ACC112 (cell line): Measurements from ENCODE around the gene IRS2.

ENCODE experiments used
- H2AFZ ChIP-seq: fragments of 200-600 bp; sonication (generic); one replicate; pipeline ENCODE4 v1.6.0; 2017; ENCODE audit warnings: antibody characterized with exemption, low read length; ENCODE audit not compliant: unreplicated experiment
- H3K27ac ChIP-seq: fragments of 200-600 bp; sonication (generic); 2 replicates; pipeline ENCODE4 v1.5.1; 2014; ENCODE audit warnings: low read depth, mild to moderate bottlenecking, antibody characterized with exemption, low read length, moderate library complexity
- H3K27me3 ChIP-seq: fragments of 200-600 bp; sonication (generic); 2 replicates; pipeline ENCODE4 v1.6.1; 2014; ENCODE audit warnings: mild to moderate bottlenecking, antibody characterized with exemption, low read length, moderate library complexity, mixed read lengths; ENCODE audit not compliant: insufficient read depth
- H3K36me3 ChIP-seq: fragments of 200-600 bp; sonication (generic); 2 replicates; pipeline ENCODE4 v1.6.1; 2016; ENCODE audit warnings: mild to moderate bottlenecking, antibody characterized with exemption, low read length, moderate library complexity, mixed read lengths; ENCODE audit not compliant: insufficient read depth
- H3K4me1 ChIP-seq: fragments of 200-600 bp; sonication (generic); one replicate; pipeline ENCODE4 v1.6.1; 2016; ENCODE audit warnings: low read length, mixed read lengths; ENCODE audit not compliant: insufficient read depth, unreplicated experiment, control insufficient read depth
- H3K4me3 ChIP-seq: fragments of 200-600 bp; sonication (generic); 2 replicates; pipeline ENCODE4 v1.5.1; 2014; ENCODE audit warnings: mild to moderate bottlenecking, low read depth, low read length
- H3K79me2 ChIP-seq: fragments of 200-600 bp; sonication (generic); one replicate; pipeline ENCODE4 v1.6.0; 2016; ENCODE audit warnings: low read length; ENCODE audit not compliant: control insufficient read depth, unreplicated experiment, insufficient read depth

IRS2 gene

GRCh38 chr13:109755551-109755950 is 30.8 kb downstream of the IRS2 start:
- Histone ChIP-seq H3K27me3 (no peaks in the 10 kb centered on the region), H3K36me3 (peaks cover 25% of the 10 kb centered on the region), H3K4me1 (no peaks in the 10 kb centered on the region), H2AFZ (no peak overlapping the region), H3K4me3 (no peak overlapping the region), H3K27ac (no peak overlapping the region), H3K79me2 (peaks cover 19% of the 10 kb centered on the region)

GRCh38 chr13:109751477-109751876 is 34.9 kb downstream of the IRS2 start:
- Histone ChIP-seq H3K27ac (no peak overlapping the region), H3K4me1 (no peaks in the 10 kb centered on the region), H3K36me3 (peaks cover 22% of the 10 kb centered on the region), H3K79me2 (no peaks in the 10 kb centered on the region), H2AFZ (no peak overlapping the region), H3K4me3 (no peak overlapping the region), H3K27me3 (no peaks in the 10 kb centered on the region)

GRCh38 chr13:109750221-109750775 is 36.1 kb downstream of the IRS2 start:
- Histone ChIP-seq H3K27ac (no peak overlapping the region), H3K36me3 (peaks cover 13% of the 10 kb centered on the region), H3K4me3 (no peak overlapping the region), H3K27me3 (no peaks in the 10 kb centered on the region), H3K4me1 (no peaks in the 10 kb centered on the region), H2AFZ (no peak overlapping the region), H3K79me2 (no peaks in the 10 kb centered on the region)

GRCh38 chr13:109749365-109749764 is 37.0 kb downstream of the IRS2 start:
- Histone ChIP-seq H3K4me3 (no peak overlapping the region), H2AFZ (no peak overlapping the region), H3K27ac (no peak overlapping the region), H3K27me3 (no peaks in the 10 kb centered on the region), H3K79me2 (no peaks in the 10 kb centered on the region), H3K36me3 (peaks cover 13% of the 10 kb centered on the region; the same call in 1 of the 2 replicates), H3K4me1 (peaks cover 3% of the 10 kb centered on the region)

- H3K4me1 ChIP-seq: peaks cover 10% of the 10 kb centered on the region
- H3K27me3 ChIP-seq: no peaks in the 10 kb centered on the region
- no peak overlapping the region for H3K4me3 ChIP-seq
- no peak overlapping the region for H2AFZ ChIP-seq
- no peak overlapping the region for H3K27ac ChIP-seq
- no peaks in the 10 kb centered on the region for H3K79me2 ChIP-seq
- peaks cover 11% of the 10 kb centered on the region; the same call in 1 of the 2 replicates for H3K36me3 ChIP-seq
Observed at GRCh38 chr13:109748677-109749076, 37.7 kb downstream of the IRS2 start.

GRCh38 chr13:109747524-109747923 is 38.9 kb downstream of the IRS2 start:
- 0 out of 2 replicates have a peak, but pooled peaks cover 6% of the 10 kb centered on the region for H3K36me3 ChIP-seq
- no peaks in the 10 kb centered on the region for H3K27me3 ChIP-seq
- peaks cover 12% of the 10 kb centered on the region for H3K4me1 ChIP-seq
- H3K79me2 ChIP-seq: no peaks in the 10 kb centered on the region
- no peak overlapping the region for H3K27ac ChIP-seq
- H2AFZ ChIP-seq: no peak overlapping the region
- no peak overlapping the region for H3K4me3 ChIP-seq

- H2AFZ ChIP-seq: no peak overlapping the region
- no peaks in the 10 kb centered on the region for H3K79me2 ChIP-seq
- H3K4me3 ChIP-seq: no peak overlapping the region
- peaks cover 12% of the 10 kb centered on the region for H3K4me1 ChIP-seq
- no peaks in the 10 kb centered on the region for H3K36me3 ChIP-seq
- no peak overlapping the region for H3K27ac ChIP-seq
- no peaks in the 10 kb centered on the region for H3K27me3 ChIP-seq
Observed at GRCh38 chr13:109746364-109746763, 40.0 kb downstream of the IRS2 start.

GRCh38 chr13:109745702-109746101 is 40.7 kb downstream of the IRS2 start:
- no peaks in the 10 kb centered on the region for H3K27me3 ChIP-seq
- H3K4me1 ChIP-seq: peaks cover 12% of the 10 kb centered on the region

GRCh38 chr13:109745060-109745459 is 41.3 kb downstream of the IRS2 start:
- Histone ChIP-seq H3K27ac (no peak overlapping the region), H3K4me1 (peaks cover 12% of the 10 kb centered on the region), H3K79me2 (no peaks in the 10 kb centered on the region), H3K36me3 (no peaks in the 10 kb centered on the region), H2AFZ (no peak overlapping the region), H3K27me3 (no peaks in the 10 kb centered on the region), H3K4me3 (no peak overlapping the region)

More at GRCh38 chr13:109745702-109746101, 40.7 kb downstream of the IRS2 start:
- Histone ChIP-seq H3K36me3 (no peaks in the 10 kb centered on the region), H3K4me3 (no peak overlapping the region), H2AFZ (no peak overlapping the region), H3K27ac (no peak overlapping the region), H3K79me2 (no peaks in the 10 kb centered on the region)

- peak overlapping the region; percentile 38 for H2AFZ ChIP-seq
Observed at GRCh38 chr13:109744512-109745051, 41.8 kb downstream of the IRS2 start.

GRCh38 chr13:109743706-109744453 is 42.5 kb downstream of the IRS2 start:
- Histone ChIP-seq H3K27me3 (no peaks in the 10 kb centered on the region), H3K4me1 (peaks cover 12% of the 10 kb centered on the region), H2AFZ (peak overlapping the region; percentile 38), H3K36me3 (no peaks in the 10 kb centered on the region), H3K4me3 (no peak overlapping the region), H3K27ac (no peak overlapping the region), H3K79me2 (no peaks in the 10 kb centered on the region)

More at GRCh38 chr13:109744512-109745051, 41.8 kb downstream of the IRS2 start:
- H3K27ac ChIP-seq: no peak overlapping the region
- no peaks in the 10 kb centered on the region for H3K79me2 ChIP-seq
- no peaks in the 10 kb centered on the region for H3K27me3 ChIP-seq
- no peak overlapping the region for H3K4me3 ChIP-seq
- H3K36me3 ChIP-seq: no peaks in the 10 kb centered on the region
- H3K4me1 ChIP-seq: peaks cover 12% of the 10 kb centered on the region
